IPS-NIHi7 (cell line): Measurements from ENCODE around the gene CDH23.

Experiments used
- DNase-seq: peaks from one replicate; pipeline ENCODE4 v3.0.0; 2012; ENCODE audit warnings: mixed read lengths; ENCODE audit errors: extremely low spot score

CDH23 gene

GRCh38 chr10:71467161-71467560, 70.4 kb downstream of the CDH23 start:
- DNase-seq: no peak

- DNase-seq: no peak
Measured at GRCh38 chr10:71467569-71468362, 71.0 kb downstream of the CDH23 start.

- DNase-seq: no peak
Measured at GRCh38 chr10:71468363-71469094, 71.8 kb downstream of the CDH23 start.

GRCh38 chr10:71471006-71471405, 74.3 kb downstream of the CDH23 start:
- no peak for DNase-seq

GRCh38 chr10:71471957-71472365, 75.2 kb downstream of the CDH23 start:
- DNase-seq: no peak

GRCh38 chr10:71472466-71472865, 75.7 kb downstream of the CDH23 start:
- no peak for DNase-seq

GRCh38 chr10:71472912-71473311, 76.2 kb downstream of the CDH23 start:
- DNase-seq: no peak

- peak; percentile 36 for DNase-seq
Measured at GRCh38 chr10:71473671-71474599, 77.2 kb downstream of the CDH23 start.

GRCh38 chr10:71474702-71475242, 78.1 kb downstream of the CDH23 start:
- no peak for DNase-seq

GRCh38 chr10:71475243-71475871, 78.6 kb downstream of the CDH23 start:
- DNase-seq: peak; percentile 84

- no peak for DNase-seq
Measured at GRCh38 chr10:71476228-71477011, 79.7 kb downstream of the CDH23 start.

- DNase-seq: no peak
Measured at GRCh38 chr10:71478173-71478572, 81.5 kb downstream of the CDH23 start.

GRCh38 chr10:71478813-71479365, 82.2 kb downstream of the CDH23 start:
- DNase-seq: no peak

- DNase-seq: no peak
Measured at GRCh38 chr10:71479831-71480230, 83.1 kb downstream of the CDH23 start.

- DNase-seq: no peak
Measured at GRCh38 chr10:71480662-71481061, 83.9 kb downstream of the CDH23 start.

- DNase-seq: no peak
Measured at GRCh38 chr10:71481746-71482410, 85.2 kb downstream of the CDH23 start.

- DNase-seq: no peak
Measured at GRCh38 chr10:71482620-71483019, 85.9 kb downstream of the CDH23 start.

- DNase-seq: no peak
Measured at GRCh38 chr10:71483135-71483534, 86.4 kb downstream of the CDH23 start.

- DNase-seq: no peak
Measured at GRCh38 chr10:71483885-71484751, 87.4 kb downstream of the CDH23 start.
